Natural killer cell (primary cell): Measurements from ENCODE around the gene COL5A3. TPM values are rescaled to one million over a fixed set of nuclear protein-coding genes. Genes with fewer than 3 reads are reported as not detected.

Source experiments
- ATAC-seq, 3 donors: fragments of 150-1000 bp in 2 of 3; fragments of 200-7000 bp in 1 of 3; cut with Tn5 transposase; 1 replicate in 1 of 3; 2 replicates in 2 of 3; pipeline ENCODE4 v1.10.0; 2021; ENCODE audit warnings: mild to moderate bottlenecking in 2 of 3, moderate library complexity in 2 of 3
- DNase-seq, 2 donors: peaks; one replicate each; pipeline versions ENCODE4 v3.0.0 to v3.0.0-alpha.2; 2013 to 2021; ENCODE audit warnings: mixed read lengths in 1 of 2
- H3K27ac ChIP-seq: one replicate; pipeline ENCODE4 v1.5.1; 2013; ENCODE audit warnings: mild to moderate bottlenecking, low read length
- H3K27me3 ChIP-seq: one replicate; pipeline ENCODE4 v1.6.1; 2013; ENCODE audit warnings: low read length; ENCODE audit not compliant: control insufficient read depth, insufficient read depth
- H3K36me3 ChIP-seq: one replicate; pipeline ENCODE4 v1.6.1; 2013; ENCODE audit warnings: low read length; ENCODE audit not compliant: control insufficient read depth, insufficient read depth
- H3K4me1 ChIP-seq: one replicate; pipeline ENCODE4 v1.6.1; 2013; ENCODE audit warnings: low read length; ENCODE audit not compliant: control insufficient read depth, insufficient read depth
- H3K4me3 ChIP-seq: one replicate; pipeline ENCODE4 v1.5.1; 2013; ENCODE audit warnings: low read length
- H3K9me3 ChIP-seq: one replicate; pipeline ENCODE4 v1.6.1; 2013; ENCODE audit warnings: low read length; ENCODE audit not compliant: control insufficient read depth, insufficient read depth
- H3K27ac Mint-ChIP-seq, 2 donors: one replicate each; pipeline ENCODE4 v1.8.0; 2022; ENCODE audit warnings: mild to moderate bottlenecking in 2 of 2, mixed read lengths in 2 of 2, moderate library complexity in 1 of 2
- H3K27me3 Mint-ChIP-seq, 2 donors: one replicate each; pipeline ENCODE4 v1.8.0; 2022; ENCODE audit warnings: low read depth in 2 of 2, mixed read lengths in 2 of 2
- H3K36me3 Mint-ChIP-seq: one replicate; pipeline ENCODE4 v1.8.0; 2022; ENCODE audit warnings: mixed read lengths
- H3K4me1 Mint-ChIP-seq, 2 donors: one replicate each; pipeline ENCODE4 v1.8.0; 2022; ENCODE audit warnings: mixed read lengths in 2 of 2
- H3K4me3 Mint-ChIP-seq: one replicate; pipeline ENCODE4 v1.8.0; 2022; ENCODE audit warnings: mild to moderate bottlenecking, moderate library complexity, mixed read lengths
- H3K9me3 Mint-ChIP-seq, 2 donors: one replicate each; pipeline ENCODE4 v1.8.0; 2022; ENCODE audit warnings: mixed read lengths in 2 of 2
- WGBS: methylation state at CpG from one replicate; pipeline ENCODE4 v1.1.7; 2013; ENCODE audit warnings: missing lambda C conversion rate; ENCODE audit not compliant: insufficient coverage; 5-methylcytosine and 5-hydroxymethylcytosine counted together
- intact Hi-C: fragments of 100-400 bp; cut with micrococcal nuclease; formaldehyde crosslinking; loops from one replicate; pipeline ENCODE4 v1.14.2; 2022
- total RNA-seq, 4 donors: library from RNA; stranded (reverse); fragments of 120-200 nt in 1 of 4; gene quantifications; one replicate each; pipeline versions ENCODE4 v1.2.3 to v1.2.4, GENCODE V29; 2013 to 2022
- TF ChIP-seq, protein P1 (sequence below): fragments of 200-600 bp; IDR thresholded peaks from one replicate; pipeline ENCODE4 v1.8.0; 2022; ENCODE audit warnings: antibody characterized with exemption

COL5A3 gene
- total RNA-seq, 3 donors from 2014 or later (not counting 1 experiment from before 2014, with no cell fraction given), result 0.33 to 6.6 (median 0.63) TPM

DNA sequence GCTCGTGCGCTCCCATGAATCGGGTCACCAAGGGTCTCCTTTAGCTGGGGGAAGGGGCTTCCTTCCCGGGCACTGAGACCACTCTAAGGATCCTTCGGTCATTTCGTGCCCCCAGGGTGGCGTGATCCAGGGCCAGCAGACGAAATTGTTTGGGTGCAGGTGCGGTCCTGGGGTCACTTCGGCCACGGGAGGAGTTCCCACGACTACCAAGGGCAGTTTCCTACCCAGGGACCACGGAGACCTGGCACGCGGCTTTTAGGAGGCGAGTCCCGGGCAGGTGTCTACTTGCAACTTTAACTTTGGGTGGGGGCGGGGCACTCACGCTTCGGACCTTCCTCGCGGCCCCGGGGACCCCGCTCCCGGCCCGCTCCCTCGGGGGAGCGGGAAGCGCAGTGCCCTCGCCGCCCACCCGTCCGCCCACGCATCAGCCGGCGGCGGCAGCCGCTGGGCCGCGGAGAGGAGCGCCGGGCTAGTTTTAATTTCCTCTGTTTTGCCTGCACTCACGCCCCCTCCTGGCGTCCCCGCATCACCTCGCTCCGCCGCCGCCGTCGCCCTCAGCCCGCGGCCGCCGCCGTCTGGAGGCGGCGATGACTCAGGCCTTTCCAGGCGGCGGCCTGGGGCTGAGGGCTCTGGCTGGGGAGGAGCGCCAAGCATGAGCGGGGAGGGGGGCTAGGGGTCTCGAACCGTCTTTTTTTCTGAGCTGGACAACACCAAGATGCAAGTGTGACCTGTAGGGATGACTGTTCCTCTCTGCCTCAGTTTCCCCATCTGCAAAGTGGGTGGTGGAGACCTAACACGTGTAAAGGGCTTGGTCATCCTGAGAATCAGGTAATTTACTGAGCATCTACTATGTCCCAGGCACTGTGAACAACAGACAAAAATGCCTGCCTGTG is 95.7 kb downstream of the COL5A3 start:
- ATAC-seq, result peak; percentile 86 to 93 (median 92)

DNA sequence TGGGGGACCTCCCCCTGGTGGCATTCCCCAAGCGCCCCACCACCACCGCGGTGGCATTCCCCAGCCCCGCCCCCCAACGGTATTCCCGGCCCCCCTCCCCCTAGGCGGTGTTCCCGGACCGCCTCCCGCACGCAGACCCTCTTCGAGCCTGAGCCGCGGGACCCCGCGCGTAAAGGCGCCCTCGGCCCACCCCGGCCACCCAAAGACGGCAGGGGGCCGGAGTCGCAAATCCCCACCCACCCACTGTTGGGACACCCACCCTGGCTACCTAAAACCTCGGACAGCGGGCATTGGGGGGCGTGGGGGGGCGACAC is 96.3 kb downstream of the COL5A3 start:
- Histone ChIP-seq H3K27ac (no peak overlapping the region), H3K27me3 (peaks cover 22% of the 10 kb centered on the region), H3K36me3 (no peaks in the 10 kb centered on the region), H3K9me3 (no peaks in the 10 kb centered on the region), H3K4me3 (peak overlapping the region; percentile 19), H3K4me1 (peaks cover 17% of the 10 kb centered on the region)
- Mint-ChIP-seq H3K27ac (no peak overlapping the region), H3K4me3 (peak overlapping the region; percentile 47), H3K9me3 (no peaks in the 10 kb centered on the region), H3K27me3 (peaks cover 28 to 30% of the 10 kb centered on the region in 2 donors), H3K4me1 (peaks cover 0 to 5% of the 10 kb centered on the region in 2 donors), H3K36me3 (no peaks in the 10 kb centered on the region)
- DNase-seq, result no peak
- intact Hi-C loops, result loop anchor here (10.0 kb wide), 1 partner anchor 279 kb away; no protein-coding TSS in a partner anchor
- WGBS, result 2% methylated on average over 23 of the region's 27 CpGs
- ATAC-seq, result no peak
- TF ChIP-seq, protein P1, sequence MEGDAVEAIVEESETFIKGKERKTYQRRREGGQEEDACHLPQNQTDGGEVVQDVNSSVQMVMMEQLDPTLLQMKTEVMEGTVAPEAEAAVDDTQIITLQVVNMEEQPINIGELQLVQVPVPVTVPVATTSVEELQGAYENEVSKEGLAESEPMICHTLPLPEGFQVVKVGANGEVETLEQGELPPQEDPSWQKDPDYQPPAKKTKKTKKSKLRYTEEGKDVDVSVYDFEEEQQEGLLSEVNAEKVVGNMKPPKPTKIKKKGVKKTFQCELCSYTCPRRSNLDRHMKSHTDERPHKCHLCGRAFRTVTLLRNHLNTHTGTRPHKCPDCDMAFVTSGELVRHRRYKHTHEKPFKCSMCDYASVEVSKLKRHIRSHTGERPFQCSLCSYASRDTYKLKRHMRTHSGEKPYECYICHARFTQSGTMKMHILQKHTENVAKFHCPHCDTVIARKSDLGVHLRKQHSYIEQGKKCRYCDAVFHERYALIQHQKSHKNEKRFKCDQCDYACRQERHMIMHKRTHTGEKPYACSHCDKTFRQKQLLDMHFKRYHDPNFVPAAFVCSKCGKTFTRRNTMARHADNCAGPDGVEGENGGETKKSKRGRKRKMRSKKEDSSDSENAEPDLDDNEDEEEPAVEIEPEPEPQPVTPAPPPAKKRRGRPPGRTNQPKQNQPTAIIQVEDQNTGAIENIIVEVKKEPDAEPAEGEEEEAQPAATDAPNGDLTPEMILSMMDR, result no peak

More for the DNA sequence above, 95.7 kb downstream of the COL5A3 start:
- Histone ChIP-seq H3K4me1 (peaks cover 17% of the 10 kb centered on the region), H3K4me3 (peak overlapping the region; percentile 19), H3K27me3 (peaks cover 21% of the 10 kb centered on the region), H3K9me3 (no peaks in the 10 kb centered on the region), H3K36me3 (no peaks in the 10 kb centered on the region), H3K27ac (no peak overlapping the region)
- Mint-ChIP-seq H3K27ac (no peak overlapping the region), H3K27me3 (peaks cover 25 to 27% of the 10 kb centered on the region in 2 donors), H3K4me1 (peaks cover 0 to 5% of the 10 kb centered on the region in 2 donors), H3K36me3 (no peaks in the 10 kb centered on the region), H3K9me3 (no peaks in the 10 kb centered on the region), H3K4me3 (peak overlapping the region; percentile 47)
- peak; percentile 76 to 89 for DNase-seq
- intact Hi-C loops, result loop anchor here (10.0 kb wide), 1 partner anchor 280 kb away; no protein-coding TSS in a partner anchor
- TF ChIP-seq, protein P1, result peak; percentile 45
- under 1% methylated on average over 65 of the region's 65 CpGs for WGBS

DNA sequence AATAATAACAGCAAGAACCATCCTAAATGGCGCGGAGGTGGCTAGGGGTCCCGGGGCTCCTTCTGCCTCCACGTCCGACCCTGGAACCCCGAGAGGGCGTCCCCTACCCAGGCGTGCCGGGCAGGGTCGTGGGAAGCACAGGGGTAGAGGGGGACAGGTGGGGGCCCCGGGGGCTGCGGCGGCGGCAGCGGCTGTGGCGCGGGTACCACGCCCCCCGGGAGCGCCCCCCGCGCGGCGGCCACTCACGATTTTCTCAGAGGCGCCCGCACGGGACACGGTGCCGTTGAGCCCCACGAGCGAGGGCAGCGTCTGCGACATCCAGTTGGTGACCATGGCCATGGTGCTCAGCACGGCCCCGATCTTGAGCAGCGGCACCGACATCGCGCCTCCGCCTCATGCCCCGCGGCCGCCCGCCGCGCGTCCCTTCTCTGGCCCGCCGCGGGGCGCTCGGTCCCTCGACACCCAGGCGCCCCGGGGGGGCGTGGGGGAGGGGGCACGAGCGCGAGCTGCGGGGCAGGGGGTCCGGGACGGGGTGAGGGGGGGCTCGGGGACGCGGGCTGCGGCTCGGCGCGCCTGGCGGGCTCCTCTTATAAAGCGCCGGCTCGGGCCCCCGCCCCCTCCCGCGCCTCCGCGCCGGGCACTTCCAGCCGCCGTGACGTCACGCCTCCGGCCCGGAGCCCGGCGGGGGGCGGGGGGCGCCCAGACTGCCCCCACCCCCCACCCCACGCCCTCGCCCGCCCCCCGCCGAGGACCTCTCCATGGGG is 96.9 kb downstream of the COL5A3 start:
- 2% methylated on average over 86 of the region's 95 CpGs for WGBS
- TF ChIP-seq, protein P1, result no peak
- H3K36me3 ChIP-seq, result no peaks in the 10 kb centered on the region
- H3K4me1 ChIP-seq, result peaks cover 17% of the 10 kb centered on the region
- Mint-ChIP-seq H3K36me3 (no peaks in the 10 kb centered on the region), H3K9me3 (no peaks in the 10 kb centered on the region), H3K27me3 (peaks cover 23 to 27% of the 10 kb centered on the region in 2 donors), H3K27ac (no peak overlapping the region), H3K4me1 (peaks cover 0 to 5% of the 10 kb centered on the region in 2 donors), H3K4me3 (no peak overlapping the region)
- H3K27ac ChIP-seq, result no peak overlapping the region
- peak in 1 of 3 donors; percentile 18 for ATAC-seq
- intact Hi-C loops, result loop anchor here (10.0 kb wide), 1 partner anchor 279 kb away; no protein-coding TSS in a partner anchor
- H3K4me3 ChIP-seq, result no peak overlapping the region
- H3K9me3 ChIP-seq, result no peaks in the 10 kb centered on the region
- H3K27me3 ChIP-seq, result peaks cover 22% of the 10 kb centered on the region
- DNase-seq, result peak; percentile 21 to 30
